GM18870 (cell line): ENCODE measurements around the gene C1orf105.
"Not testable (repeated sequence)": the region's sequence is repeated elsewhere in the genome, so short reads cannot be mapped to it uniquely, and the experiment has no call there.

Source experiments
- ATAC-seq: cut with Tn5 transposase; IDR thresholded peaks from one replicate; pipeline ENCODE4 v1.9.1; 2021; ENCODE audit warnings: moderate library complexity; ENCODE audit not compliant: unreplicated experiment

C1orf105 gene

GRCh38 chr1:172484252-172484651, 63.8 kb downstream of the C1orf105 start:
- no peak for ATAC-seq

- ATAC-seq: no peak
Observed at GRCh38 chr1:172485626-172486025, 65.1 kb downstream of the C1orf105 start.

- ATAC-seq: no peak
Observed at GRCh38 chr1:172486805-172487454, 66.4 kb downstream of the C1orf105 start.

DNA sequence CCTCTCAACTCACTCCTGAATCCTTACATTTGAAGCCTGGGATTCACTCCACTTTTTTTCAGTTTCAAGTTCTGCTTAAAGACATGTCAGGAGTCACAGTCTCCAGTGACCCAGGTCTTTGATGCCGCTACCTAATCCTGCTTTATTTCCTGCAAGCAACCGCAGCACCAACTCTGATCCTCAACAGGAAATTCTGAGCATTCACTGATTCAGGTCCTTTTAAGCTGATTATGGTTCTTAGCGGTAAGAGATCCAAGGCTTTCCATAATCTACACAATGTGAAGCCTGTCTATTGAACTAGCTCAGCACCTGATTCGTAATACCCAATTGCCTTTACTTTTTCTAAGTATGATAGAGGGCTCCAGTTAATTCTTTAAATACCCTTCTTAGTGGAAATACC, 67.1 kb downstream of the C1orf105 start:
- no peak for ATAC-seq

DNA sequence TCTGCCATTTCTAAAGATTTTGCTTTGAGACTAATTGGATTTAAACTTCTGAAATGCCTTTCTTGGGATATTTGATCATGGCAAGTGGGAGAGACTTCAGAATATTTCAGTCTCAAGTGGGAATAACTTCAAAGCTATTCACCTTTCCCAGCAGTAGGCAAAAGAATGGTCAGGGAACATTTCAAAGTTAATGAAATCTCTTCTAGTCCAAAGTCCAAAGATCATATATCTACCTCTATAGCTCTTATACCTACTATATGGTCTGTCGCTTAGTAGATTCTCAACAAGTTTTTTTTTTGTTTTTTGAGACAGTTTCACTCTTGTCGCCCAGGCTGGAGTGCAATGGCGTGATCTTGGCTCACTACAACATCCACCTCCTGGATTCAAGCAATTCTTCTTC, 67.9 kb downstream of the C1orf105 start:
- ATAC-seq: no peak

GRCh38 chr1:172489847-172490246, 69.4 kb downstream of the C1orf105 start:
- ATAC-seq: no peak

DNA sequence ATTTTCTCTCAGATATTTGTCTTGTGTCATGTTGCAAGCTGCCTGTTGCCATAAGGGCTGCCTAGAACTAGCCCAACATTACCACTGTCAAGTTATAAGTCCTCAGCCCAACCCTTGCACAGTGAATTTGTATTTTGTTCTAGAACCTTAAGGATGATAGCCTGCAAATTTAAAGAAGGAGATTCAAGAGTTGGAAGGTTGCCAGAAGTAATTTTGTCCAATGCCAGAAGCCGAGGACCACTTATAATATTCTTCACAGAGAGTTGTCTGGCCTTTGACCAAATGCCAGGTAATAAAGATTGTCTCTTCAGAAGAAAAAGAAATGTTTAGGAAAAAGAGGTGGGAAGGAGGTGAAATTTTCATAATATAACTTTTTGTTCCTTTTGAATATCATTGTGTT, 71.9 kb downstream of the C1orf105 start:
- no peak for ATAC-seq

DNA sequence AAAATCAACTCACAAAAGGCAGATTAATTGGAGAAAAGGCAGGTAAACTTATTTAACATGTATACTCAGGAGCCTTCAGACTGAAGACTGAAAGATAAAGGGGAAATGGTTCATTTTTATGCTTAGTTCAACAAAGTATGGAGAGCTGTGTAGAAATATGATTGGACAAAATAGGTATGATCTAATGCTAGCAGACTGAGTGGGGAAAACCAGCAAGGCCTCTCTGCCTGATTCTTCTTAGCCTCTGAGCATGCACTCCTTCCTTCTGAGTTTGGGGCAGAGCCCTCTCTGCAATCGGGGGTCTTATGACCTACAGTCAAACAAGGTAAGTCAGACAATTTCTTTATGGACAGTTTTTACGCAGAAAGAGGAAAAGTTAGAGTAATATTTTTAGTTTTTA, 73.7 kb downstream of the C1orf105 start:
- ATAC-seq: no peak

- not testable (repeated sequence) for ATAC-seq
Observed at GRCh38 chr1:172496127-172496526, 75.6 kb downstream of the C1orf105 start.

DNA sequence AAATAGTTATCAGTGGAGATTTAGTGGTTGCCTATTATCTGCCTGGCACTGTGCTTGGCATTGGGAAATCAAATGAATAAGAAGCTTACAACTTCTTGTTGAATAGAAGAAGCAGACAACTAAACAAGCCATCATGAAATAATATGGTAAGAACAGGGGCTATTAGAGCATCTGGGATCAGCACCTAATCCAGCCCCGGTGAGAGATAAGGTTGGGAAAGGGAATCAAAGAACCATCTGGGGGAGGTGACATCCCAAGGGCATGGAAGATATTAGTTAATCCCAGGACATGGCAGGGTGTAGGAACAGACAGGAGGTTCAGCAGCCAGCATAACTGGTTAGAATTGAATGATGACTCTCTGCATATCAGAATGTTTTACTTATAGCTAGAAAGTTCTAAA, 76.2 kb downstream of the C1orf105 start:
- no peak for ATAC-seq

- no peak for ATAC-seq
Observed at GRCh38 chr1:172497230-172497629, 76.7 kb downstream of the C1orf105 start.

GRCh38 chr1:172498857-172499256, 78.4 kb downstream of the C1orf105 start:
- ATAC-seq: no peak

- no peak for ATAC-seq
Observed at GRCh38 chr1:172499636-172500141, 79.2 kb downstream of the C1orf105 start.

DNA sequence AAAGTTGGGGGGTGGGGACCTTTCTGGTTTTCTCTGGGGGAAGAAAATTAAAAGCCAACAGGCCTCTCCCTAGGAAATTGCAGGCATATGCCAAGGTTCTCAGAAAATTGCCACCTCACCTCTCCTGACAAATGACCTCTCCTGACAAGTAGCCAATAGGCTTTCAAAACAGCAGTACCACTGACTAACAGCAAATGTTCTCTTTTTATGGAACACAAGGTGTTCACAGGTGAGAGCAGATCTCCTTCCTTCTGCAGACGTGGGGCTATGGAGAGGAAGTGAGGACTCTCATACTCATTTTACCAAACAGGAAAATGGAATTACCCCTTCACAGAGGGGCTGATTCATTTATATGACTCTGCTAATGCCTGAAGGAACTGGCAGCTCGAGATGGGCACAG, 79.7 kb downstream of the C1orf105 start:
- ATAC-seq: no peak

- no peak for ATAC-seq
Observed at GRCh38 chr1:172507741-172508140, 87.3 kb downstream of the C1orf105 start.

DNA sequence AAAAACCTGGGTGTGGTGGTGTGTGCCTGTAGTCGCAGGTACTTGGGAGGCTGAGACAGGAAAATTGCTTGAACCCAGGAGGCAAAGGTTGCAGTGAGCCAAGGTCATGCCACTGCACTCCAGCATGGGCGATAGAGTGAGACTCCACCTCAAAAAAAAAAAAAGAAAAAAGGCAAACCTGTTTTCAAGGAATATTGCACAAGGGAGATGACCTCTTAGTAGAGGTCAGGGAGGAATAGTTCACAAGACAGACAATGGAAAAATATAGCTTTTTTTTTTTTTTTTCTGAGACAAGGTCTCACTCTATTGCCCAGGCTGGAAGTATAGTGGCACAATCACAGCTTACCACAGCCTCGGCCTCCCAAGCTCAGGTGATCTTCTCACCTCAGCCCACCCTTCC, 90.0 kb downstream of the C1orf105 start:
- ATAC-seq: no peak

DNA sequence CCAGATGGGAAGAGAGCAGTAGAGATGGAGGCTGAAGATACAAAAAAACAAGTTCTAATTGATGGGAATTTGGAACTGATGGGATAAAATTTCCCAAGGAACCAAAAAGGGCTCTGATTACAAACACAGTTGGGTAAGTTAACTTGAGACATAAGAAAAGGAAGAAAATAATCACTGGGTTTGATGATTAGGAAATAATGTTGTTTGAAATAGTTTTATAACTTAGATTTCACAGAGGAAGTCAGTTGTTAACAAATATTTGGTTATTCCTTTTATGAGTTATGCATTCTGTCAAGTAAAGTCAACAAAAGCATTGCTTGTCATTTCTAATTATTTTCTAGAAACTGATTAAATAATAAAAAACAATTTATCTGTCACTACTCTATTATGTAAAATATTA, 92.1 kb downstream of the C1orf105 start:
- ATAC-seq: no peak

GRCh38 chr1:172513479-172513878, 93.0 kb downstream of the C1orf105 start:
- no peak for ATAC-seq

DNA sequence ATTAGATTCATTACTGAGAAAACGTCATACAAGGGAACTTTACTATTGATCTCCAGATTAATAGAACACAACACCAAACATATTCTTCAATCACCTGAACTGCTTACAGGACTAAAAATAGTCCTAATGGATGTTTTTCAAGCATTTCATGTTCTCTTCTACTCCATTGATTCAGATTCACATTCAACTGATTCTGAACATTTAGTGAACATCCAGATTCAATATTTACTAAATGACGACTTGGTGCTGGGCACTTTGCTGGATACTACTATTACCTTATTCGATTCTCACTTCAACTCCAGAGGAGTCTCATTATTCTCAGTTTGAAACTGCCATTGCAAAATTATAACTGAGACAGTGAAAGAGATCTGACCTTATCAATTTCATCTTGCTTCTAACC, 93.6 kb downstream of the C1orf105 start:
- ATAC-seq: no peak

GRCh38 chr1:172515436-172515835, 95.0 kb downstream of the C1orf105 start:
- ATAC-seq: no peak

DNA sequence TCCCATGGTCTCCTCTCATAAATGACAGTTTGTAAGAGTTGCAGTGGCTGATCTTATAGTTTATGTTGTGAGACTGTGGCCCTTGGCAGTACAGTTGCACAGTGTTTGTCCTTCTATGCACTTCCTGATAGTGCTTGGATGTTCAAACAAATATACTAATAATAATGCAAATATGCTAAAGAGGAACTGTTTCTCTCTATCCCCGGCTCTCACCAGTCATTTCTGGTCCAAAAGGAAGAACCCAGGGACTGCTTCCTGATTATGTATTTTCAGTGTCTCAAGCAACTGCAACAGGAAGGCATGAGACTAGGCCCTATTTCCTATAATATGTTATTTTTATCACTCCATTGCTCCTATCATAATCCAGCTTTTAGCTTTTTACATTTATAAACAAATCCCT, 95.4 kb downstream of the C1orf105 start:
- ATAC-seq: no peak

DNA sequence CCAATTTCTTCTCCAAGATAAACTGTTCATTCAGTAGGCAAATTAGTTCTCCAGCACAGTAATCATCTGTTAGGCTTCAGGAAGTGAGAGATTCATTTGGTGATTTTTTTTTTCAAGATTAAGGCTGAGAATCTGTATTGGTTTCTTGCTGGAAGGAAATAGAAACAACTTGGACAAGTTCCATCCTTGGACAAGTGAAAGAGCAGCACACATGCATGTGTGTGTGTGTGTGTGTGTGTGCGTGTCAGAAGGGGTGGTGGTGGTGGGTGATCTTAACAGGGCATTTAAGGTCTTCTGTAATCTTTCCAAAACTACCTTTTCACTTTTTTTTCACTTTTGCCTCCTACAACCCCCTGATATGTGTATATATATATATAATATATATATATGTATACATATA, 96.6 kb downstream of the C1orf105 start:
- no peak for ATAC-seq

DNA sequence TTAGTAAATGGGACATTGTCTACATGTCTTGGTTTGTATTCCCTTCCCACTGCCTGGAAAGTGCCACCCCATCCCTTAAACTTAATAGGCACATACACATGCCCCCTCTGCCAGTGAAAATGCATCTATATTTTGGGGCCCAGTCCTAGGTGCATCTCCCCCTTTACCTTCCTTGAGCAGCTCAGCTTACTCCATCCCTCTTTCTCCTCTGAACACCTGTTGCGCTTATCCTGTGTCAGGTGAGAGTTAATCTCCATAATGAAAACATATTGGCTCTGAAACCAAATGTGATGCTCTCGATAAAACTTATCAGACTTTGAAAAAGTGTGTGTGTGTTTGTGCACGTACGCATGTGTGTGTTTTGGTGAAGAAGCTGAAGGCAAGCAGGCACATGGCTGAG, 97.1 kb downstream of the C1orf105 start:
- no peak for ATAC-seq
